ENCODE results near the gene PNPO.
"Not testable (repeated sequence)": the region's sequence is repeated elsewhere in the genome, so short reads cannot be mapped to it uniquely, and the experiment has no call there.

Gene PNPO

DNA sequence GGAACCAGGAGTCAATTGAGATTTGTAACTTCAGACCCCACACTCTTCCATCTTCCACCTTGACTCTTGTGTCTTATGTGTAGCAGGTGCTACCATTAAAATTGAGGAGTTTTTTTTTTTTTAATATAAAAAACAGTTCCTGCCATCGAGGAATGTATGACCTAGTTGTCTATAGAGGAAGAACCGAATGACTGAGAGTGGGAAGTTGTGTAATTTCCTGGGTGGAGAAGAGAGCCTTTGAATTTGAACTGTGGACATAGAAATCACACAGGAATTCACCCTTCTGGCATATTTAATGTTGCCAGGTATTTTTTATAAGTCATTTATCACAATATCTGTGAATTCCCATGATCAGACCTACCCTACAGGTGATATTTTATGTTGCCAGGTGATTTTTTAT, 23.4 kb upstream of the PNPO start:
- peak; percentile 33 to 41 for DNase-seq

DNA sequence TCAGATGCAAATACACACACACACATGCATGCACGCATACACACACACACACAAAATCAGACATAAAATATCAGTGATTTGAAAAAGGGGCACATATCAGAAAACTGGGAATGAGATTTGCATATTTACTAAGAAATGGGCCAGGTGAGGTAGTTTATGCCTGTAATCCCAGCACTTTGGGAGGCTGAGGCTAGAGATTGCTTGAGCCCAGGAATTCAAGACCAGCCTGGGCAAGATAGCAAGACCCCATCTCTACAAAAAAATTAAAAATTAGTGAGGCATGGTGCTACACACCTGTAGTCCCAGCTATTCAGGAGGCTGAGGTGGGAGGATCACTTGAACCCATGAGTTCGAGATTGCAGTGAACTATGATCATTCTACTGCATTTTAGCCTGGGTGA, 22.4 kb upstream of the PNPO start:
- no peak for DNase-seq

GRCh38 chr17:47919889-47920288, 21.5 kb upstream of the PNPO start:
- not testable (repeated sequence) for DNase-seq

DNA sequence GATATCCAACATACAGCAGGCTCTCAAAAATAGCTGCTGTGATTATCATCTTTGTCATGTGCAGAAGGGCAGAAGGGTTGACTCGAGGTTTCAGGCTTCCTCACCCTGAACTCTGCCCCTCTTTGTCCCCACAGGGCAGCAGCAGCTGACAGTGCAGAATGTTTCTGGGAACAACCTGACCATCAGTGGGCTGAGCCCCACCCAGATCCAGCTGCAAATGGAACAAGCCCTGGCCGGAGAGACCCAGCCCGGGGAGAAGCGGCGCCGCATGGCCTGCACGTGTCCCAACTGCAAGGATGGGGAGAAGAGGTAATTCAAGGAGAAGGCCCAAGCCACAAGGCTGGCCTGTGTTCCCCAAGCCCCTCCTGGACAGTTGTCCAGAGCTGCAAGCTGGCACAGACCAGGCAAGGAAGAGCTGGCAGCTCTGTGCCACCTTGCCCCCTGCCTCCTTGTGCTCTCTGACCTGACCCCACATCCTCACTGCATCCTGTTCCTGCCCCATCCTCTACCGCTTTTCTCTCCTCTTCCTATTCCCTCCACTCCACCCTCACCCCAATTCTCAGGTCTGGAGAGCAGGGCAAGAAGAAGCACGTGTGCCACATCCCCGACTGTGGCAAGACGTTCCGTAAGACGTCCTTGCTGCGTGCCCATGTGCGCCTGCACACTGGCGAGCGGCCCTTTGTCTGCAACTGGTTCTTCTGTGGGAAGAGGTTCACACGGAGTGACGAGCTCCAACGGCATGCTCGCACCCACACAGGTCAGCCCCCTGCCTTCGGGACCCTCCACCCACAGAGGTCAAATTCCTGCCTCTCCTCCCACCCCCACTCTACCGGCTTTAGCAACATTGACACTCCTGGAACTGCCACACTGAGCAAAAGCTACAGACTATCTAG, 16.3 kb upstream of the PNPO start:
- no peak for DNase-seq

- DNase-seq = no peak
These were observed 15.7 kb upstream of the PNPO start for GRCh38 chr17:47925678-47925988.

DNA sequence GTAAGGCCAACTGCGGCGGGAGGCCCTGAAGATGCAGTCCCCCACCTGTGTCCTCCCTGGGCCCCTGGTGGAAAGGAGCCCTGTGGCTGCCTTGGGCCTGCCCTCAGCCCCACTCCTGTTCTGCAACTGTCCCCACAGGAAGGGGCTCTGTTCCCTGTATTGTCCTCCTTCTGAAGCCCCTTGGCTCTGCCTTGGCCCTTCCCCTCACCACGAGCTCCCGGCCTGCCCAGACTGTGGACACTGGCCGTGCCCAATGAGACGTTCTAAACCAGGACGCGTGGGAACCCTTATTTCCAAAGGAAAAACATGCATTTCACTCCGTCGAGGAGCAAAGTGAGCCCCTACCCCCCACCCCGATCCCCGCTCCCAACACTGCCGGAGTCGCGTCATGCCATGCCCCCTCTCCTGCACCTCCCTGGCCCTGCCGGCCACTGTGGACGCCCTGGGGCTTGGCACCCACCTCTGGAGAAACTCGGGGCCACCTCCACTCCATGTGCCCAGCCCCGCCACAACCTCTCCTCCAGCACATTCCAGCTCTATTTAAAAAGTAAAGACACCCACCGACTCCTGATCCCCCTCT, 13.5 kb upstream of the PNPO start:
- no peak for DNase-seq

DNA sequence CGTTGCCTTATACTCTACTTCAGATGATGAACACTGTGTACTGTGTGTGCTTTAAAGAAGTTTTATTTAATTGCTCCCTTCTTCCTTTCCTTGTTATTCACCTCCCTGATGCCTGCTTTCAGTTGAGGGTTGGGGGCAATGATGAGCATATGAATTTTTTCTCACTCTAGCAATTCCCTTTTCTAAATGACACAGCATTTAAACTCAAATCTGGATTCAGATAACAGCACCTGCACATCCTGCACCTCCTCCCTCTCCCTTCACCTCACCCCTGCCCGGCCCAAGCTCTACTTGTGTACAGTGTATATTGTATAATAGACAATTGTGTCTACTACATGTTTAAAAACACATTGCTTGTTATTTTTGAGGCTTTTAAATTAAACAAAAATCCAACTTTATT, 13.0 kb upstream of the PNPO start:
- DNase-seq = no peak

- DNase-seq = no peak
These were observed 12.0 kb upstream of the PNPO start for GRCh38 chr17:47929218-47930000.

GRCh38 chr17:47931848-47932247, 9.5 kb upstream of the PNPO start:
- DNase-seq = no peak

GRCh38 chr17:47934856-47935255, 6.5 kb upstream of the PNPO start:
- DNase-seq = no peak

DNA sequence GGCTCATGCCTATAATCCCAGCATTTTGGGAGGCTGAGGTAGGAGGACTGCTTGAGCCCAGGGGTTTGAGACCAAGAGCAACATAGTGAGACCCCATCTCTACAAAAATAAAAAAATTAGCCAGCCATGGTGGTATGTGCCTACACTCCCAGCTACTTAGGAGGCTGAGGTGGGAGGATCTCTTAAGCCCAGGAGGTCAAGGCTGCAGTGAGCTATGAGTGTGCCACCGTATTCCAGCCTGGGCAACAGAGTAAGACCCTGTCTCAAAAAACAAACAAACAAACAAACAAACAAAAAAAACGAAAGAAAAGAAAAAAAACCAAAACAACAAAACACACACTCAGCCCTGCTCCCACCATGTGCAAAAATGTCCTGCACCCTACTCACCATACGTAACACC, 5.9 kb upstream of the PNPO start:
- not testable (repeated sequence) for DNase-seq

GRCh38 chr17:47935961-47936360, 5.4 kb upstream of the PNPO start:
- no peak for DNase-seq

DNA sequence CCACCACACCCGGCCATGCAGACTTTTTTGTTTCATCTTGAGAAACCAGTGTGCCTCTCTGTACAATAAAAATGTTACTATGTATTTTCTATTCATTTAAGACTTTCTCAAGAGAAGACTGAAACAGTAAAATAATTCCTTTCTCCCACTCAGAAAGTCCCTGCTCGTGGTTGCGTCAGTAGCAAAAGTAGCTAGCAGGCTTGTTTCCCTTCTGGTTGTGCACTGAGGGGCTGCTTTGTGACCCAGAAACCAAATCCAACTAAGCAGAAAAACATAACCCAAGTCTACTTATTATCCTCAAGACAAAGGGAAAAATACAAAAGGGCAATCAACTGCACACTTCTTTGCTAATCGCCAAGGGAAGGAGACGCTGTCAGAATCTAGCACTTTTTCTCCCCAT, 3.4 kb upstream of the PNPO start:
- DNase-seq = no peak

DNA sequence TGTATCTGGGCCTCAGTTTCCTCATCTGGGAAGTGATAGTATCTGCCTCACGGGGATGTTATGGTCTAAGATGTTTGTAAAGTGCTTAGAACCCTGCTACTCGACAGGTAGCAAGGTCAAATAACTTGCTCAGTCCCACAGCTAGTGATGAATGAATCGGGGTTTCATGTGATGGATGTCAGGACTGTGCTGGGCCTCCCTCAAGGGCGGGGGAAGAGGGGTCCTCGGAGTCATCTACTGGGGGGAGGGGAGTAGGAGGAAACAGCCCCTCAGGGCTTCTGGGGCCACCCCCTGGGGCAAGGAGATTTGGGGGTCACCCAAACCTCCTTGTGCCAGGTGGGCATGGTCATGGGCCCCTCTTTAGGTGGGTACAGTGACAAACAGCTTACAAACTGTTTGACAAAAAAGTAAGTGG, 732 bp downstream of the PNPO start:
- DNase-seq = no peak

DNA sequence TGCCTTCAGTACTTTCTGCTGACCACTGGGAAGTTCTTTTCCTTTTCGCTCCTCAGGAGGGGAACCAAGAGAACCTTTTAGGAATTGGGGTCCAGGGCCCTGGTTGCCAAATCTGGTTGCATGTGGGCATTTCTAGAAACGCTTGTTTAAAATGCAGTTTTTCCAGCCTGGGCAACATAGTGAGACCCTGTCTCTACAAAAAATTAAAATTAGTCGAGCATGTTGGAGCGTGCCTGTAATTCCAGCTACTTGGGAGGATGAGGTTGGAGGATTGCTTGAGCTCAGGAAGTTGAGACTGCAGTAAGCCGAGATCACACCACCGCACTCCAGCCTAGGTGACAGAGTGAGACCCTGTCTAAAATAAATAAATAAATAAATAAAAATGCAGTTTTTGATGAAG, 1.2 kb downstream of the PNPO start:
- no peak for DNase-seq

GRCh38 chr17:47945080-47945479, 3.7 kb downstream of the PNPO start:
- DNase-seq = peak; percentile 27 to 49

DNA sequence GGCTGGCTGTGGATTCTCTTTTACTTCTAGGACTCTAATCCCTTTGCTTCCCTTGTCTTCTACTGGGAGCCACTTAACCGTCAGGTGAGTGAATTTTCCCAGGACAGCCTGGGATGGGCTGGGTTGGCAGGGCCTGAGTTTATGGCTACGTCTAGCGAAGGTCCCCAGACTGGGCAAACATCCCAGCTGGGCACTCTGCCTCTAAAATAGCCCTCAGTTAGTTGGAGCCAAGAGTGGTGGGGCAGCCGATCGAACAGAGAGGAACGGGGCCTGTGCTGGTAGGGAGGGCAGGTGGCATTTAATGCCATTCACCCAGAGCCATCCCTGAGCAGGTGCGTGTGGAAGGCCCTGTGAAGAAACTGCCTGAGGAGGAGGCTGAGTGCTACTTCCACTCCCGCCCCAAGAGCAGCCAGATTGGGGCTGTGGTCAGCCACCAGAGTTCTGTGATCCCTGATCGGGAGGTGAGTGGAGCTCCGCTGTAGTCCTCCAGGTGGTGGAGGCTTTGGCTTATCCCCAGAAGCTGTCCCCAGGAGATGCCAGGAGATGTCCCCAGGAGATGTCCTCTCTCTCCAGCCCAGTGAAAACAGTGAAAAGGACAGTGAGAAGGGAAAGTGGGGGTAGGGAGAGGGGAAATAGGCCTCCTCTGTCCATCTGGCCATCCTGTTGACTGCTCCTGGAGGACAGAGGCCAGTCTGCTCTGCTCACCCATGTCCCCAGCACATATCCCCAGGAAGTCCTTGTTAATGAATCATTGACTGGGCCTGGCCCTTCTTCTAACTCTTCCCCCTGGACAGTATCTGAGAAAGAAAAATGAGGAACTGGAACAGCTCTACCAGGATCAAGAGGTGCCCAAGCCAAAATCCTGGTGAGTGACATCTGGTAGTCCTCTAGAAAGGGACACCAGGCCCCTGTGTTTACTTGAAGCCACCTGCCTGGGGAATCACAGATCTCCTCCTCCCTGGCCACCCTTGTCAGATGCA, 4.4 kb downstream of the PNPO start:
- peak; percentile 17 to 38 for DNase-seq

GRCh38 chr17:47946516-47946915, 5.1 kb downstream of the PNPO start:
- DNase-seq = no peak

DNA sequence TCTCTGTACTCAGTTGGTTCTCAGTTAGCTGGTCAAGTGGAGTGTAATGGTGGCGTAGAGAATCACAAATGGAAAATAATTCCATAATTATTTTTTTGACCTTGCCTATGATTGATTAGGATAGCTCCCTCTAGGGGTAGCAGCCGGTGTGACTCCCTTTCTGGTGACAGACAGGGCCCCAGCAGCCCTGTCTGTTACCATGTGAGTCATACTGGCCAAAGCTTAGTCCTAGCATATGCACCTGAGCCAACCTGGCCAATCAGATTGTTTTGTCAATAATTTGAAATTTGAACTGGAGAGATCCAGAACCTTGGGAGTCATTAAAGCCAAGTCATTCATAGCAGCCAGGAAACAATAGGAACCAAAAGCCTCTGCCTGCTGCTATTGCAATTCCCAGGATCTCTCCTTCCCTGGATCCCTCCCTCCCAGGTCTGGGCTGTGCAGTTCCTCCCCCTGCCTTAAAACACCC, 5.6 kb downstream of the PNPO start:
- DNase-seq = peak; percentile 79 to 90

DNA sequence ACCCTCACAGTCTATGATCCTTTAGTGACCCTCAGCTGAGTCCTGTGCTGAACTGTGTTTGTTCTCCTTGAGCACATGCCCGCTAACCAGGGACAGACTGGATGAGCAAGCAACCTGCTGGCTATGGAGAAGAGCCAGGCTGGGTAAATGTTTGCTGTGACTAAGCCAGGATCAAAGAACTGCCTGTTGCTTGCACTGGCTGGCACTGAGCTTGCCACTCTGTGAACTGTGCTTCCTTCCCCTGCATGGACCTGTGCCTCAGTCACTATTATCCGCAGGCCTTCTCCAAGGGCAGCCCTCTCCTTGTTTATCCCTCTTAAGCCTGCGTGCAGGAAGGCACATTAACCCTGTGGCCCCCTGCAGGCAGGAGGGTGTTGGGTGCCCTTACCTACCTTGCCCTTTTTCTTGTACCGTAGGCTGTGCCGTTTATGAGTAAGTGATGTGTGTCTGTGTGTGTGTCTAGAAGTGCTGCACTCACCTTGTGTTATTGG, 7.4 kb downstream of the PNPO start:
- peak; percentile 38 to 40 for DNase-seq

DNA sequence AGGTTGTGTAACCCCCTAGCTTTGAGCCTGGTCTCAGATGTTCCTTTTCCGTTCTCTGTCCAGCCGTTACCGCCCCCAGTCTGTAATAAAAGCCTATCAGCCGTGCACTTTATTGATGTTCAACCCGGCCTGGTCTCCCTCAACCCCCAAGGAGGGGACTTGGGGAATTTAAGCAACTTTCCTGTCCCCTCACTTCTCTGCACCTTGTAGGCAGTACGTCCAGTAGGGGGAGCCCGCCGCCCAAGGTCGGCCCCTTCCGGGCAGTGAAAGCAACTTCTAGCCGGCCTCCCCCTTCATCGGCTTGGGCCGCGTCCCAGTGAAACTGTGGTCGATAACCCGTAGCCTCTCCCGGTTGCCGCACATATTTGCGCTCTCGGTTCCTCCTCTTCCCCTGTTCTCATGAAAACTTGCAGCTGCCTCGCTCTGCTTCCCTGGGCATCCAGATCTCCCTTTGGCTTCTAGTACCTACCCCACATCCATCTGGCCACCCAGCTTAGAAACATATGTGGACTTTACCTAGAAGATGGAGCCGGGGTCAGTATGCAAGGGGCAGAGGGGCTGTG, 7.9 kb downstream of the PNPO start:
- peak; percentile 73 to 84 for DNase-seq

DNA sequence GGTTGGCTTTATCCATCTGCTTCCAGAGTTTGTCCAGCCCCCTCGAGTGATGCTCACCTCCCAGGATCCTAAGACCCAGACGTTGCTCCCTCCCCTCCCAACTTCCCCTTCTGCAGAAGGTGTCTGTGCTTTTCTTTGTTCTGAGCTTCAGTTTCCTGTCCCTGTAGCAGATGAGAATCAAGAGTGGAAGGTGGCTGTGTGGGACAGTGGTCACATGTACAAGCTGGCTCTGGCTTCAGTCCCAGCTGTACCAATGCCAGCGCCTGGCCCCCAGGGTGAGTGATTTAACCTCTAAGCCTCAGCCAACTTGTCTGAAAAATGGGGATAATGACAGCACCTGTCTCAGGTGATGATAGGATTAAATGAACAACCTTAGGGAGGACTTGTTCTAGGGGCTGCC, 8.6 kb downstream of the PNPO start:
- DNase-seq = peak; percentile 66 to 67

Data from Kasumi-1 (cell line).